ENCODE measurements around the gene FFAR1.
"Not testable (repeated sequence)": the region's sequence is repeated elsewhere in the genome, so short reads cannot be mapped to it uniquely, and the experiment has no call there.

GRCh38 chr19:35359395-35359794 is 11.7 kb downstream of the FFAR1 start:
- TF ChIP-seq CTCF (IDR thresholded peaks at IDR 0.05; ENCODE audit: low read length); EZH2 (optimal IDR thresholded peaks at IDR 0.05; ENCODE audit: low read depth, low read length); EZH2phosphoT487 (IDR thresholded peaks at IDR 0.05; ENCODE audit: low read length): not testable (repeated sequence)
